Hematopoietic multipotent progenitor cell treated with erythropoietin and hydrocortisone succinate and interleukin-3 and kit ligand, for 15 days (in vitro differentiated cells): ENCODE results near the gene SLC6A18.
"Not testable (repeated sequence)": the region's sequence is repeated elsewhere in the genome, so short reads cannot be mapped to it uniquely, and the experiment has no call there.

Experiments used
- DNase-seq: peaks from one replicate; pipeline ENCODE4 v3.0.0-alpha.2; 2015; ENCODE audit warnings: low spot score

SLC6A18 gene

GRCh38 chr5:1277331-1277730, 52.1 kb downstream of the SLC6A18 start:
- DNase-seq, result no peak

GRCh38 chr5:1277781-1278180, 52.6 kb downstream of the SLC6A18 start:
- no peak for DNase-seq

GRCh38 chr5:1278216-1278615, 53.0 kb downstream of the SLC6A18 start:
- DNase-seq, result no peak

- no peak for DNase-seq
Measured at GRCh38 chr5:1278656-1279442, 53.7 kb downstream of the SLC6A18 start.

GRCh38 chr5:1279443-1280151, 54.4 kb downstream of the SLC6A18 start:
- DNase-seq, result no peak

- DNase-seq, result no peak
Measured at GRCh38 chr5:1280177-1281037, 55.2 kb downstream of the SLC6A18 start.

GRCh38 chr5:1281038-1281882, 56.1 kb downstream of the SLC6A18 start:
- no peak for DNase-seq

GRCh38 chr5:1282131-1282992, 57.2 kb downstream of the SLC6A18 start:
- no peak for DNase-seq

GRCh38 chr5:1282993-1283728, 58.0 kb downstream of the SLC6A18 start:
- not testable (repeated sequence) for DNase-seq

GRCh38 chr5:1283729-1284041, 58.5 kb downstream of the SLC6A18 start:
- DNase-seq, result not testable (repeated sequence)

GRCh38 chr5:1284336-1284970, 59.3 kb downstream of the SLC6A18 start:
- not testable (repeated sequence) for DNase-seq

- DNase-seq, result no peak
Measured at GRCh38 chr5:1285141-1285540, 60.0 kb downstream of the SLC6A18 start.

- DNase-seq, result no peak
Measured at GRCh38 chr5:1285883-1286291, 60.7 kb downstream of the SLC6A18 start.

GRCh38 chr5:1288439-1289335, 63.5 kb downstream of the SLC6A18 start:
- no peak for DNase-seq

- DNase-seq, result not testable (repeated sequence)
Measured at GRCh38 chr5:1289559-1289958, 64.4 kb downstream of the SLC6A18 start.

- DNase-seq, result not testable (repeated sequence)
Measured at GRCh38 chr5:1290956-1291355, 65.8 kb downstream of the SLC6A18 start.

GRCh38 chr5:1291611-1292080, 66.5 kb downstream of the SLC6A18 start:
- no peak for DNase-seq

- no peak for DNase-seq
Measured at GRCh38 chr5:1292139-1292538, 67.0 kb downstream of the SLC6A18 start.
